H9 (cell line): ENCODE data around the gene BICRAL. TPM values are rescaled to one million over a fixed set of nuclear protein-coding genes. Genes with fewer than 3 reads are reported as not detected.

Experiments used
- DNase-seq: peaks from one replicate; pipeline ENCODE4 v3.0.0-alpha.2; 2017
- H2AFZ ChIP-seq: one replicate; pipeline ENCODE4 v1.6.1; 2013; ENCODE audit warnings: mild to moderate bottlenecking, low read length, control low read depth, moderate library complexity
- H2AK5ac ChIP-seq: 2 replicates; pipeline ENCODE4 v1.6.1; 2013; ENCODE audit warnings: low read length, control low read depth, mixed read lengths; ENCODE audit not compliant: insufficient read length
- H2BK120ac ChIP-seq: one replicate; pipeline ENCODE4 v1.6.1; 2013; ENCODE audit warnings: low read depth, mild to moderate bottlenecking, low read length, control low read depth, inconsistent platforms; ENCODE audit not compliant: poor library complexity, severe bottlenecking
- H2BK12ac ChIP-seq: 2 replicates; pipeline ENCODE4 v1.6.1; 2013; ENCODE audit warnings: low read length, control low read depth, mixed read lengths, low read depth; ENCODE audit not compliant: insufficient read length
- H2BK15ac ChIP-seq: 2 replicates; pipeline ENCODE4 v1.6.1; 2013; ENCODE audit warnings: low read depth, low read length, control low read depth
- H2BK20ac ChIP-seq: one replicate; pipeline ENCODE4 v1.6.1; 2013; ENCODE audit warnings: low read depth, mild to moderate bottlenecking, low read length, control low read depth, inconsistent platforms; ENCODE audit not compliant: poor library complexity, severe bottlenecking
- H2BK5ac ChIP-seq: 2 replicates; pipeline ENCODE4 v1.6.1; 2013; ENCODE audit warnings: low read length, control low read depth, mixed read lengths; ENCODE audit not compliant: insufficient read length
- H3K14ac ChIP-seq: 2 replicates; pipeline ENCODE4 v1.6.1; 2013; ENCODE audit warnings: low read length, control low read depth; ENCODE audit not compliant: insufficient read depth
- H3K18ac ChIP-seq: 2 replicates; pipeline ENCODE4 v1.6.1; 2013; ENCODE audit warnings: low read depth, mild to moderate bottlenecking, mixed read lengths, low read length, control low read depth; ENCODE audit not compliant: insufficient read length
- H3K23ac ChIP-seq: 2 replicates; pipeline ENCODE4 v1.6.1; 2013; ENCODE audit warnings: low read length, control low read depth, mixed read lengths, low read depth; ENCODE audit not compliant: insufficient read length
- H3K23me2 ChIP-seq: 2 replicates; pipeline ENCODE4 v1.6.1; 2013; ENCODE audit warnings: low read depth, mild to moderate bottlenecking, mixed read lengths, low read length, control low read depth; ENCODE audit not compliant: insufficient read length, poor library complexity, severe bottlenecking
- H3K27ac ChIP-seq: 2 replicates; pipeline ENCODE4 v1.5.1; 2013; ENCODE audit warnings: low read length, control low read depth, mixed read lengths, low read depth; ENCODE audit not compliant: insufficient read length
- H3K27me3 ChIP-seq: 2 replicates; pipeline ENCODE4 v1.6.1; 2013; ENCODE audit warnings: low read length, control low read depth, inconsistent platforms; ENCODE audit not compliant: insufficient read depth
- H3K4ac ChIP-seq: 2 replicates; pipeline ENCODE4 v1.6.1; 2013; ENCODE audit warnings: low read depth, mild to moderate bottlenecking, control low read depth, inconsistent platforms, low read length, moderate library complexity
- H3K4me1 ChIP-seq: 2 replicates; pipeline ENCODE4 v1.6.1; 2013; ENCODE audit warnings: low read length, control low read depth, inconsistent platforms; ENCODE audit not compliant: insufficient read depth
- H3K4me2 ChIP-seq: 2 replicates; pipeline ENCODE4 v1.6.1; 2013; ENCODE audit warnings: low read length, control low read depth, mixed read lengths; ENCODE audit not compliant: insufficient read length, insufficient read depth
- H3K56ac ChIP-seq: 2 replicates; pipeline ENCODE4 v1.6.1; 2013; ENCODE audit warnings: low read depth, mild to moderate bottlenecking, mixed read lengths, low read length, control low read depth; ENCODE audit not compliant: insufficient read length
- H3K79me1 ChIP-seq: 2 replicates; pipeline ENCODE4 v1.6.1; 2013; ENCODE audit warnings: low read depth, mild to moderate bottlenecking, moderate library complexity, low read length, control low read depth, inconsistent platforms; ENCODE audit not compliant: insufficient read depth, poor library complexity, severe bottlenecking
- H3K79me2 ChIP-seq: 2 replicates; pipeline ENCODE4 v1.6.1; 2013; ENCODE audit warnings: low read length, control low read depth, inconsistent platforms; ENCODE audit not compliant: insufficient read depth
- H3K9ac ChIP-seq: 2 replicates; pipeline ENCODE4 v1.6.1; 2013; ENCODE audit warnings: low read length, control low read depth, mixed read lengths; ENCODE audit not compliant: insufficient read length; ENCODE audit errors: extremely low read depth
- H3K9me3 ChIP-seq: one replicate; pipeline ENCODE4 v1.6.1; 2013; ENCODE audit warnings: low read depth, low read length, inconsistent platforms; ENCODE audit not compliant: control insufficient read depth
- H3T11ph ChIP-seq: one replicate; pipeline ENCODE4 v1.6.1; 2013; ENCODE audit warnings: mild to moderate bottlenecking, low read length, control low read depth, inconsistent platforms
- H4K20me1 ChIP-seq: one replicate; pipeline ENCODE4 v1.6.1; 2013; ENCODE audit not compliant: control insufficient read depth, insufficient read length, insufficient read depth
- H4K5ac ChIP-seq: 2 replicates; pipeline ENCODE4 v1.6.1; 2013; ENCODE audit warnings: low read depth, mild to moderate bottlenecking, mixed read lengths, low read length, control low read depth; ENCODE audit not compliant: insufficient read length
- H4K8ac ChIP-seq: replicated peaks from 2 replicates; pipeline ENCODE4 v1.6.1; 2013; ENCODE audit warnings: low read length, control low read depth, mixed read lengths, low read depth; ENCODE audit not compliant: insufficient read length
- H4K91ac ChIP-seq: 2 replicates; pipeline ENCODE4 v1.6.1; 2013; ENCODE audit warnings: low read depth, mild to moderate bottlenecking, moderate library complexity, mixed read lengths, low read length, control low read depth; ENCODE audit not compliant: insufficient read length
- H3K27ac Mint-ChIP-seq, 3 experiments: 2 replicates in 2 of 3; 3 replicates in 1 of 3; pipeline ENCODE4 v1.8.0; 2020 to 2021; ENCODE audit warnings: mixed read lengths in 3 of 3, mild to moderate bottlenecking in 1 of 3, moderate library complexity in 1 of 3
- H3K27me3 Mint-ChIP-seq: 2 replicates; pipeline ENCODE4 v1.8.0; 2021; ENCODE audit warnings: low read depth, mild to moderate bottlenecking, moderate library complexity, mixed read lengths
- H3K36me3 Mint-ChIP-seq, 3 experiments: 2 replicates in 2 of 3; 3 replicates in 1 of 3; pipeline ENCODE4 v1.8.0; 2020 to 2021; ENCODE audit warnings: low read depth in 3 of 3, mixed read lengths in 3 of 3; ENCODE audit not compliant: insufficient read depth in 1 of 3
- H3K4me1 Mint-ChIP-seq, 2 experiments: 2 replicates each; pipeline ENCODE4 v1.8.0; 2020; ENCODE audit warnings: mixed read lengths in 2 of 2
- H3K4me3 Mint-ChIP-seq, 2 experiments: 2 replicates in 1 of 2; 3 replicates in 1 of 2; pipeline ENCODE4 v1.8.0; 2020 to 2021; ENCODE audit warnings: mild to moderate bottlenecking in 2 of 2, mixed read lengths in 2 of 2, moderate library complexity in 1 of 2
- H3K9me3 Mint-ChIP-seq, 2 experiments: 2 replicates in 1 of 2; 3 replicates in 1 of 2; pipeline ENCODE4 v1.8.0; 2020; ENCODE audit warnings: mild to moderate bottlenecking in 2 of 2, mixed read lengths in 2 of 2, moderate library complexity in 1 of 2
- WGBS: extraction: QIAGEN DNeasy Blood & Tissue Kit; methylation state at CpG from one replicate; pipeline ENCODE4 v1.1.7; 2013; ENCODE audit warnings: missing lambda C conversion rate, low lambda C conversion rate, mixed read lengths; ENCODE audit not compliant: insufficient read length; ENCODE audit errors: extremely low coverage; 5-methylcytosine and 5-hydroxymethylcytosine counted together
- total RNA-seq: library from RNA; stranded (reverse); gene quantifications from 2 replicates; pipeline ENCODE4 v1.2.1, GENCODE V29; 2021
- TF ChIP-seq, protein P1 (sequence below): fragments of 200-600 bp; sonication (generic); conservative IDR thresholded peaks from 3 replicates; pipeline ENCODE4 v1.8.0; 2021; ENCODE audit warnings: antibody characterized with exemption, mild to moderate bottlenecking

Gene BICRAL
- total RNA-seq, 1 experiment from 2014 or later = 9.8 TPM

DNA sequence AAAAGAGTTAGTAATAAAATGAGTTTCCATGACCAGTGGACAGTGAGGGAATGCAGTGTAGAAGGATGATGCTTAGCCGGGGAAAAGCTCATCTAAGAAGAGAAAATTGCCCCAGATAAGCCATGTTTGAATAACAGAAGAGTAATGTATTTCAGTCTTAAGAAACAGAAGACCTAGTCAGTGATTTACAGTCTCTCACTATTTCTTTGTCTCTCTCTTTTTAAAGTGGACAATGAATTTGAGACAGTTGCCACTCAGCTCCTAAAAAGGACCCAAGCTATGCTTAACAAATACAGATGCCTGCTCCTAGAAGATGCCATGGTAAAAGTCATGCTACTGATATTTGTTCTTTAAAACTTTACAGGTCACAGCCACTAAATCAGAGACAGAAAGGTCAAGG lies 78.2 kb downstream of the BICRAL start:
- Histone ChIP-seq H3K14ac (no peak overlapping the region), H2BK120ac (no peak overlapping the region), H3K9me3 (no peaks in the 10 kb centered on the region), H2AFZ (no peak overlapping the region), H3K23ac (no peak overlapping the region), H3K9ac (no peak overlapping the region), H3K4me2 (no peak overlapping the region), H3K27ac (no peak overlapping the region), H3K18ac (no peak overlapping the region), H3K79me1 (no peaks in the 10 kb centered on the region), H4K20me1 (no peaks in the 10 kb centered on the region), H3K56ac (no peak overlapping the region), H3K4ac (no peak overlapping the region), H3K4me1 (no peaks in the 10 kb centered on the region), H4K91ac (no peak overlapping the region), H3K23me2 (no peaks in the 10 kb centered on the region), H2BK15ac (no peak overlapping the region), H2BK20ac (no peak overlapping the region), H3T11ph (no peak overlapping the region), H3K27me3 (no peaks in the 10 kb centered on the region), H3K79me2 (no peaks in the 10 kb centered on the region), H2BK12ac (no peak overlapping the region), H4K5ac (no peak overlapping the region), H2AK5ac (no peak overlapping the region), H4K8ac (no peak overlapping the region), H2BK5ac (no peak overlapping the region)
- no CpG with 5 or more reads among the region's 1 CpG for WGBS
- peaks cover 21 to 58% (median 56%) of the 10 kb centered on the region in 3 experiments; a peak in 6 of 7 replicates for H3K36me3 Mint-ChIP-seq
- H3K4me1 Mint-ChIP-seq = no peaks in the 10 kb centered on the region
- H3K27me3 Mint-ChIP-seq = no peaks in the 10 kb centered on the region
- DNase-seq = no peak
- TF ChIP-seq, protein P1, sequence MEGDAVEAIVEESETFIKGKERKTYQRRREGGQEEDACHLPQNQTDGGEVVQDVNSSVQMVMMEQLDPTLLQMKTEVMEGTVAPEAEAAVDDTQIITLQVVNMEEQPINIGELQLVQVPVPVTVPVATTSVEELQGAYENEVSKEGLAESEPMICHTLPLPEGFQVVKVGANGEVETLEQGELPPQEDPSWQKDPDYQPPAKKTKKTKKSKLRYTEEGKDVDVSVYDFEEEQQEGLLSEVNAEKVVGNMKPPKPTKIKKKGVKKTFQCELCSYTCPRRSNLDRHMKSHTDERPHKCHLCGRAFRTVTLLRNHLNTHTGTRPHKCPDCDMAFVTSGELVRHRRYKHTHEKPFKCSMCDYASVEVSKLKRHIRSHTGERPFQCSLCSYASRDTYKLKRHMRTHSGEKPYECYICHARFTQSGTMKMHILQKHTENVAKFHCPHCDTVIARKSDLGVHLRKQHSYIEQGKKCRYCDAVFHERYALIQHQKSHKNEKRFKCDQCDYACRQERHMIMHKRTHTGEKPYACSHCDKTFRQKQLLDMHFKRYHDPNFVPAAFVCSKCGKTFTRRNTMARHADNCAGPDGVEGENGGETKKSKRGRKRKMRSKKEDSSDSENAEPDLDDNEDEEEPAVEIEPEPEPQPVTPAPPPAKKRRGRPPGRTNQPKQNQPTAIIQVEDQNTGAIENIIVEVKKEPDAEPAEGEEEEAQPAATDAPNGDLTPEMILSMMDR = no peak
- 0 out of 7 replicates have a peak overlapping the region, but pooled peaks of 1 of the 3 experiments have one; percentile 29 for H3K27ac Mint-ChIP-seq
- H3K4me3 Mint-ChIP-seq = no peak overlapping the region
- no peaks in the 10 kb centered on the region for H3K9me3 Mint-ChIP-seq
